ENCODE measurements around the gene NEGR1.
"Not testable (repeated sequence)": the region's sequence is repeated elsewhere in the genome, so short reads cannot be mapped to it uniquely, and the experiment has no call there.

The NEGR1 gene

GRCh38 chr1:71919811-71920509, 362.4 kb downstream of the NEGR1 start:
- H3K9ac ChIP-seq (ENCODE audit: low read length in 2 of 2), result no peak overlapping the region
- H3K36me3 ChIP-seq (ENCODE audit: control insufficient read depth in 2 of 2, insufficient read depth in 2 of 2, low read length in 2 of 2), result no peaks in the 10 kb centered on the region
- H3K4me1 ChIP-seq (ENCODE audit: control insufficient read depth, insufficient read depth, low read length), result no peaks in the 10 kb centered on the region
- no peak overlapping the region for H3K27ac ChIP-seq (ENCODE audit: low read length)
- no peaks in the 10 kb centered on the region for H3K9me3 ChIP-seq (ENCODE audit: control insufficient read depth in 2 of 2, low read length in 2 of 2)
- H3K27me3 ChIP-seq (ENCODE audit: control insufficient read depth in 1 of 2, insufficient read depth in 2 of 2, low read length in 2 of 2), result no peaks in the 10 kb centered on the region
- H3K4me3 ChIP-seq (ENCODE audit: low read length in 2 of 2), result no peak overlapping the region

DNA sequence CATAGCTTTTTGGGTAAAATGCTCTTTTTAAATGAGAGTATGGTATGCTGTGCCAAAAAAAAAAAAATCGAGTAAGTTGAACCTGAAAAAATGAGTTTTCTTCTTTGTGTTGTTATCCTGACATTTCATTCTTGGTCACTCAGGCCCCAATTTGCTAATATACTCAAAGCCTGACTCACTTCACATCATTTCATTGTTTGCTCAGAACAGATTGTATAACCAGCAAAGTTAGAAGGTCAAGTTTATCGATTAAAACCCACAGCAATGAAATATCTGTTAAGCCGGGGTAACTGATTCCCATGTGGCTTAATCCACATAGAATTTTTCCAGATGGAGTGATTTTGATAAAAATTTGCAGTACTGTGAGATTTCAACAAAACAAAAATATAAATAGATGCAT, 363.7 kb downstream of the NEGR1 start:
- Histone ChIP-seq H3K4me1 (ENCODE audit: control insufficient read depth, insufficient read depth, low read length) (no peaks in the 10 kb centered on the region), H3K27ac (ENCODE audit: low read length) (no peak overlapping the region), H3K27me3 (ENCODE audit: control insufficient read depth in 1 of 2, insufficient read depth in 2 of 2, low read length in 2 of 2) (no peaks in the 10 kb centered on the region)

DNA sequence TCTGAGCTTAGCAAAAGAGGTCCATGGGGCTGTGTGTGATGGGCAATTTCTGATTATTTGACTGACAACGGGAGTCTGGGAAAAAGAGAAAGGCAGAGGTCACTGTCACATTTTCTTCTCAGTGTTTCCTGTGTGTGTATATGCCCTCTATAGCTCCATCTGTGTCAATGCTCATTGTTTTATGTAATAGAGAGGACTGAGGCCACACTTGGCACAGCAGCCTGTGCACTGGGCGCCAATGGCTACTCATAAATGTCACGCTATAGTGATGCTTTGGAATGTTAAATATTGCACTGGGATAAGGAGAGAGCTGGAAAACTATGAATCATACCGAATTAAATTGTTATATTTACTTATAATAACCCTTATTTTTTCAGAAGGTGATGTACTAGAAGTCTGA, 365.4 kb downstream of the NEGR1 start:
- H3K27me3 ChIP-seq (ENCODE audit: control insufficient read depth in 1 of 2, insufficient read depth in 2 of 2, low read length in 2 of 2), result no peaks in the 10 kb centered on the region
- no peaks in the 10 kb centered on the region for H3K36me3 ChIP-seq (ENCODE audit: control insufficient read depth in 2 of 2, insufficient read depth in 2 of 2, low read length in 2 of 2)
- H3K4me1 ChIP-seq (ENCODE audit: control insufficient read depth, insufficient read depth, low read length), result no peaks in the 10 kb centered on the region
- no peaks in the 10 kb centered on the region for H3K9me3 ChIP-seq (ENCODE audit: control insufficient read depth in 2 of 2, low read length in 2 of 2)
- no peak overlapping the region for H3K27ac ChIP-seq (ENCODE audit: low read length)
- H3K9ac ChIP-seq (ENCODE audit: low read length in 2 of 2), result no peak overlapping the region
- H3K4me3 ChIP-seq (ENCODE audit: low read length in 2 of 2), result no peak overlapping the region

More for the DNA sequence above, 363.7 kb downstream of the NEGR1 start:
- Histone ChIP-seq H3K9me3 (ENCODE audit: control insufficient read depth in 2 of 2, low read length in 2 of 2) (no peaks in the 10 kb centered on the region), H3K9ac (ENCODE audit: low read length in 2 of 2) (no peak overlapping the region), H3K4me3 (ENCODE audit: low read length in 2 of 2) (no peak overlapping the region), H3K36me3 (ENCODE audit: control insufficient read depth in 2 of 2, insufficient read depth in 2 of 2, low read length in 2 of 2) (no peaks in the 10 kb centered on the region)

DNA sequence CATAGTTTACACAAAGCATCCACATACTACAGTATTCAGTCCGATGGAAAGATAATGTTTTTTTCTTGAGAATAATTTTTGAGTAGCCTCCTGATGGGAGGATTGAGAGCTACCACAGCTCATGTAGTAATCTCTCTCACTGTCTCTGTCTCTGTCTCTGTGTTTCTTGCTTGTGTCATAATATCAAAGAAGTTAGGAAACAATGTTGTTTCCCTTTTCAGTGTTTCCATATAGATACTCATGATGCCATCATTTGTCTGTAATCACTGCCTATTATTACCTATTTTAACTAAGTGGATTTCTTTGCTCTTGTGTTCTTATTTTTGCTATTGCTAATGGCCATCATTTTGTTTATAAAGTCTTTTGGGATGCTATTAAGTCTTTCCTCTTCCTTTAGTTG, 367.7 kb downstream of the NEGR1 start:
- H3K4me1 ChIP-seq (ENCODE audit: control insufficient read depth, insufficient read depth, low read length), result no peaks in the 10 kb centered on the region
- no peak overlapping the region for H3K4me3 ChIP-seq (ENCODE audit: low read length in 2 of 2)
- no peak overlapping the region for H3K27ac ChIP-seq (ENCODE audit: low read length)
- no peaks in the 10 kb centered on the region for H3K27me3 ChIP-seq (ENCODE audit: control insufficient read depth in 1 of 2, insufficient read depth in 2 of 2, low read length in 2 of 2)
- H3K9me3 ChIP-seq (ENCODE audit: control insufficient read depth in 2 of 2, low read length in 2 of 2), result no peaks in the 10 kb centered on the region
- H3K9ac ChIP-seq (ENCODE audit: low read length in 2 of 2), result no peak overlapping the region
- H3K36me3 ChIP-seq (ENCODE audit: control insufficient read depth in 2 of 2, insufficient read depth in 2 of 2, low read length in 2 of 2), result no peaks in the 10 kb centered on the region

- Histone ChIP-seq H3K4me3 (ENCODE audit: low read length in 2 of 2) (no peak overlapping the region), H3K36me3 (ENCODE audit: control insufficient read depth in 2 of 2, insufficient read depth in 2 of 2, low read length in 2 of 2) (no peaks in the 10 kb centered on the region), H3K4me1 (ENCODE audit: control insufficient read depth, insufficient read depth, low read length) (peaks cover 4% of the 10 kb centered on the region), H3K27ac (ENCODE audit: low read length) (no peak overlapping the region), H3K27me3 (ENCODE audit: control insufficient read depth in 1 of 2, insufficient read depth in 2 of 2, low read length in 2 of 2) (no peaks in the 10 kb centered on the region), H3K9ac (ENCODE audit: low read length in 2 of 2) (no peak overlapping the region), H3K9me3 (ENCODE audit: control insufficient read depth in 2 of 2, low read length in 2 of 2) (no peaks in the 10 kb centered on the region)
Measured at GRCh38 chr1:71908871-71909390, 373.4 kb downstream of the NEGR1 start.

GRCh38 chr1:71908303-71908702, 374.0 kb downstream of the NEGR1 start:
- H3K27me3 ChIP-seq (ENCODE audit: control insufficient read depth in 1 of 2, insufficient read depth in 2 of 2, low read length in 2 of 2), result no peaks in the 10 kb centered on the region
- H3K9ac ChIP-seq (ENCODE audit: low read length in 2 of 2), result no peak overlapping the region
- no peaks in the 10 kb centered on the region for H3K36me3 ChIP-seq (ENCODE audit: control insufficient read depth in 2 of 2, insufficient read depth in 2 of 2, low read length in 2 of 2)
- H3K4me3 ChIP-seq (ENCODE audit: low read length in 2 of 2), result no peak overlapping the region
- no peaks in the 10 kb centered on the region for H3K9me3 ChIP-seq (ENCODE audit: control insufficient read depth in 2 of 2, low read length in 2 of 2)
- peaks cover 4% of the 10 kb centered on the region for H3K4me1 ChIP-seq (ENCODE audit: control insufficient read depth, insufficient read depth, low read length)
- peak overlapping the region; percentile 19 for H3K27ac ChIP-seq (ENCODE audit: low read length)

- Histone ChIP-seq H3K4me3 (ENCODE audit: low read length in 2 of 2) (no peak overlapping the region), H3K9ac (ENCODE audit: low read length in 2 of 2) (no peak overlapping the region), H3K27ac (ENCODE audit: low read length) (no peak overlapping the region), H3K4me1 (ENCODE audit: control insufficient read depth, insufficient read depth, low read length) (no peaks in the 10 kb centered on the region), H3K36me3 (ENCODE audit: control insufficient read depth in 2 of 2, insufficient read depth in 2 of 2, low read length in 2 of 2) (no peaks in the 10 kb centered on the region), H3K27me3 (ENCODE audit: control insufficient read depth in 1 of 2, insufficient read depth in 2 of 2, low read length in 2 of 2) (no peaks in the 10 kb centered on the region), H3K9me3 (ENCODE audit: control insufficient read depth in 2 of 2, low read length in 2 of 2) (no peaks in the 10 kb centered on the region)
Measured at GRCh38 chr1:71899881-71900280, 382.5 kb downstream of the NEGR1 start.

DNA sequence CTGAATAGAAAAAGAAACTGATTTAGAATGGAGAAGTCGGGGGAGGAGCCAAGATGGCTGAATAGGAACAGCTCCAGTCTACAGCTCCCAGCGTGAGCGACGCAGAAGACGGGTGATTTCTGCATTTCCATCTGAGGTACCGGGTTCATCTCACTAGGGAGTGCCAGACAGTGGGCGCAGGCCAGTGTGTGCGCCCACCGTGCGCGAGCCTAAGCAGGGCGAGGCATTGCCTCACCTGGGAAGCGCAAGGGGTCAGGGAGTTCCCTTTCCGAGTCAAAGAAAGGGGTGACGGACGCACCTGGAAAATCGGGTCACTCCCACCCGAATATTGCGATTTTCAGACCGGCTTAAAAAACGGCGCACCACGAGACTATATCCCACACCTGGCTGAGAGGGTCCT, 394.2 kb downstream of the NEGR1 start:
- not testable (repeated sequence) for H3K27ac ChIP-seq (ENCODE audit: low read length); H3K27me3 ChIP-seq (ENCODE audit: control insufficient read depth in 1 of 2, insufficient read depth in 2 of 2, low read length in 2 of 2); H3K4me1 ChIP-seq (ENCODE audit: control insufficient read depth, insufficient read depth, low read length); H3K36me3 ChIP-seq (ENCODE audit: control insufficient read depth in 2 of 2, insufficient read depth in 2 of 2, low read length in 2 of 2); H3K9me3 ChIP-seq (ENCODE audit: control insufficient read depth in 2 of 2, low read length in 2 of 2); H3K9ac ChIP-seq (ENCODE audit: low read length in 2 of 2); H3K4me3 ChIP-seq (ENCODE audit: low read length in 2 of 2)

- Histone ChIP-seq H3K9me3 (ENCODE audit: control insufficient read depth in 2 of 2, low read length in 2 of 2) (no peaks in the 10 kb centered on the region), H3K27ac (ENCODE audit: low read length) (no peak overlapping the region), H3K9ac (ENCODE audit: low read length in 2 of 2) (no peak overlapping the region), H3K27me3 (ENCODE audit: control insufficient read depth in 1 of 2, insufficient read depth in 2 of 2, low read length in 2 of 2) (no peaks in the 10 kb centered on the region), H3K4me3 (ENCODE audit: low read length in 2 of 2) (no peak overlapping the region), H3K4me1 (ENCODE audit: control insufficient read depth, insufficient read depth, low read length) (no peaks in the 10 kb centered on the region), H3K36me3 (ENCODE audit: control insufficient read depth in 2 of 2, insufficient read depth in 2 of 2, low read length in 2 of 2) (no peaks in the 10 kb centered on the region)
Measured at GRCh38 chr1:71885171-71885570, 397.2 kb downstream of the NEGR1 start.

DNA sequence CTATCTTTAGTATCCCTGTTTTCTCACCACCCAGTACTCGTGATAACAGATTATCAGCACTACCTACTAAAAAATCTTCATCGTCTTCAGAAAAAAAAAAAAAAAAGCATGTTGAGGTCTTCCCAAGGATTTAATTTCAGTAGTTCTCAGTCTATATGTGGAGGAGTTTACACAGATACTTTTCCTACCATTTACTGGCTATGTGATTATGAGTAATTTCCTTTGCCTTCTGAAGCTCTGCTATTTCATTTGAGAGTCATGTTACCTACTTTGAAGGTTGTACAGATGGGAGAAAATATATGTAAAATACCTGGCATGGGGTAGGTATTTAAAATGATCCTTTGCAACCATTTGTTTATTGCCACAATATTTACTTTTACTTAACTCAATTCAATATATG, 399.7 kb downstream of the NEGR1 start:
- no peak overlapping the region for H3K9ac ChIP-seq (ENCODE audit: low read length in 2 of 2)
- H3K4me1 ChIP-seq (ENCODE audit: control insufficient read depth, insufficient read depth, low read length), result no peaks in the 10 kb centered on the region
- H3K27me3 ChIP-seq (ENCODE audit: control insufficient read depth in 1 of 2, insufficient read depth in 2 of 2, low read length in 2 of 2), result no peaks in the 10 kb centered on the region
- no peaks in the 10 kb centered on the region for H3K36me3 ChIP-seq (ENCODE audit: control insufficient read depth in 2 of 2, insufficient read depth in 2 of 2, low read length in 2 of 2)
- H3K27ac ChIP-seq (ENCODE audit: low read length), result no peak overlapping the region
- H3K4me3 ChIP-seq (ENCODE audit: low read length in 2 of 2), result no peak overlapping the region
- H3K9me3 ChIP-seq (ENCODE audit: control insufficient read depth in 2 of 2, low read length in 2 of 2), result no peaks in the 10 kb centered on the region

GRCh38 chr1:71882226-71882625, 400.1 kb downstream of the NEGR1 start:
- Histone ChIP-seq H3K9ac (ENCODE audit: low read length in 2 of 2) (no peak overlapping the region), H3K9me3 (ENCODE audit: control insufficient read depth in 2 of 2, low read length in 2 of 2) (no peaks in the 10 kb centered on the region), H3K27me3 (ENCODE audit: control insufficient read depth in 1 of 2, insufficient read depth in 2 of 2, low read length in 2 of 2) (no peaks in the 10 kb centered on the region), H3K4me1 (ENCODE audit: control insufficient read depth, insufficient read depth, low read length) (no peaks in the 10 kb centered on the region), H3K27ac (ENCODE audit: low read length) (no peak overlapping the region), H3K36me3 (ENCODE audit: control insufficient read depth in 2 of 2, insufficient read depth in 2 of 2, low read length in 2 of 2) (no peaks in the 10 kb centered on the region), H3K4me3 (ENCODE audit: low read length in 2 of 2) (no peak overlapping the region)

All from stomach smooth muscle (tissue), 2 donors.